Smooth muscle cell (in vitro differentiated cells): Measurements from ENCODE around the gene ZMIZ1. TPM values are rescaled to one million over a fixed set of nuclear protein-coding genes. Genes with fewer than 3 reads are reported as not detected.

Experiments
- DNase-seq: peaks from one replicate; lab custom pipeline; 2025; ENCODE audit not compliant: unreplicated experiment; lab: John Stamatoyannopoulos, UW
- H2AFZ ChIP-seq: fragments of 200-600 bp; sonication (generic); 2 replicates; pipeline ENCODE4 v1.6.0; 2016; ENCODE audit warnings: antibody characterized with exemption, low read depth, mild to moderate bottlenecking
- H3F3A ChIP-seq: fragments of 200-600 bp; sonication (generic); 2 replicates; pipeline ENCODE4 v1.6.0; 2017; ENCODE audit warnings: antibody characterized with exemption, low read depth
- H3K27ac ChIP-seq: fragments of 200-600 bp; sonication (generic); 2 replicates; pipeline ENCODE4 v1.5.1; 2016; ENCODE audit warnings: low read depth, mild to moderate bottlenecking
- H3K27me3 ChIP-seq: fragments of 200-600 bp; sonication (generic); 2 replicates; pipeline ENCODE4 v1.6.1; 2016; ENCODE audit warnings: low read depth, mild to moderate bottlenecking
- H3K36me3 ChIP-seq: fragments of 200-600 bp; sonication (generic); 2 replicates; pipeline ENCODE4 v1.5.1; 2016; ENCODE audit warnings: low read depth
- H3K4me1 ChIP-seq: fragments of 200-600 bp; sonication (generic); 2 replicates; pipeline ENCODE4 v1.5.1; 2016; ENCODE audit warnings: low read depth
- H3K4me2 ChIP-seq: fragments of 200-600 bp; sonication (generic); 2 replicates; pipeline ENCODE4 v1.6.0; 2016; ENCODE audit warnings: mild to moderate bottlenecking
- H3K4me3 ChIP-seq: fragments of 200-600 bp; sonication (generic); 2 replicates; pipeline ENCODE4 v1.5.1; 2016; ENCODE audit warnings: mild to moderate bottlenecking
- H3K79me2 ChIP-seq: fragments of 200-600 bp; sonication (generic); 2 replicates; pipeline ENCODE4 v1.6.0; 2016; ENCODE audit warnings: low read depth, mild to moderate bottlenecking
- H3K9ac ChIP-seq: fragments of 200-600 bp; sonication (generic); 2 replicates; pipeline ENCODE4 v1.6.0; 2016; ENCODE audit warnings: low read depth
- H3K9me3 ChIP-seq: fragments of 200-600 bp; sonication (generic); replicated peaks from 2 replicates; pipeline ENCODE4 v1.5.1; 2016; ENCODE audit warnings: low read depth
- H4K20me1 ChIP-seq: fragments of 200-600 bp; sonication (generic); 2 replicates; pipeline ENCODE4 v1.6.0; 2016; ENCODE audit warnings: low read depth
- CTCF ChIP-seq: fragments of 200-600 bp; sonication (generic); IDR thresholded peaks from 2 replicates; pipeline ENCODE4 v1.5.1; 2017; ENCODE audit warnings: borderline replicate concordance, mild to moderate bottlenecking, antibody characterized with exemption; ENCODE audit not compliant: insufficient read depth, poor library complexity, severe bottlenecking
- WGBS: methylation state at CpG from one replicate; pipeline ENCODE4 v1.1.7; 2016; ENCODE audit warnings: low lambda C conversion rate; 5-methylcytosine and 5-hydroxymethylcytosine counted together
- polyA plus RNA-seq: library from polyadenylated mRNA; unstranded; fragments of >200 nt; fragmentation: Nextera tagmentation; extraction: Ambion mirVana; gene quantifications from 2 replicates; pipeline ENCODE4 v1.2.1, GENCODE V29; 2016
- total RNA-seq: library from RNA; depleted of rRNA; stranded (reverse); fragments of >200 nt; gene quantifications from 2 replicates; pipeline ENCODE4 v1.2.3, GENCODE V29; 2014

The ZMIZ1 gene
- total and polyA plus RNA-seq, 2 experiments from 2014 or later: 24.2 to 31.3 TPM

GRCh38 chr10:79295563-79295962 is 226.8 kb downstream of the ZMIZ1 start:
- peaks cover 9% of the 10 kb centered on the region for H3F3A ChIP-seq
- WGBS: 90% methylated on average over 5 of the region's 5 CpGs
- H3K36me3 ChIP-seq: no peaks in the 10 kb centered on the region
- no peaks in the 10 kb centered on the region for H3K9me3 ChIP-seq
- H3K27ac ChIP-seq: peak overlapping the region; percentile 28
- H3K4me1 ChIP-seq: peaks cover 3% of the 10 kb centered on the region
- no peak overlapping the region for H2AFZ ChIP-seq
- H4K20me1 ChIP-seq: peaks cover 54% of the 10 kb centered on the region
- H3K9ac ChIP-seq: no peak overlapping the region
- no peak for DNase-seq
- H3K27me3 ChIP-seq: no peaks in the 10 kb centered on the region
- no peak overlapping the region for H3K4me3 ChIP-seq
- H3K79me2 ChIP-seq: no peaks in the 10 kb centered on the region
- no peak for TF ChIP-seq CTCF
- no peak overlapping the region for H3K4me2 ChIP-seq

- Histone ChIP-seq H4K20me1 (peaks cover 54% of the 10 kb centered on the region), H3F3A (peaks cover 9% of the 10 kb centered on the region), H3K4me2 (no peak overlapping the region), H3K9ac (no peak overlapping the region), H3K36me3 (peaks cover 3% of the 10 kb centered on the region), H3K79me2 (no peaks in the 10 kb centered on the region), H3K4me3 (no peak overlapping the region), H3K27me3 (no peaks in the 10 kb centered on the region), H3K9me3 (no peaks in the 10 kb centered on the region), H3K27ac (no peak overlapping the region), H2AFZ (no peak overlapping the region), H3K4me1 (peaks cover 3% of the 10 kb centered on the region)
- WGBS: 97% methylated on average over 10 of the region's 14 CpGs
- TF ChIP-seq CTCF: no peak
- DNase-seq: no peak
These were observed 227.7 kb downstream of the ZMIZ1 start for GRCh38 chr10:79296431-79296830.

- WGBS: 60% methylated on average over 26 of the region's 27 CpGs
- H3F3A ChIP-seq: peaks cover 9% of the 10 kb centered on the region
- peaks cover 36% of the 10 kb centered on the region for H4K20me1 ChIP-seq
- DNase-seq: no peak
- H3K4me1 ChIP-seq: peaks cover 3% of the 10 kb centered on the region
- no peak overlapping the region for H3K4me3 ChIP-seq
- no peak overlapping the region for H2AFZ ChIP-seq
- H3K27ac ChIP-seq: peak overlapping the region; percentile 86
- H3K9ac ChIP-seq: peak overlapping the region; percentile 35
- no peaks in the 10 kb centered on the region for H3K27me3 ChIP-seq
- H3K4me2 ChIP-seq: peak overlapping the region; percentile 15
- no peak for TF ChIP-seq CTCF
- no peaks in the 10 kb centered on the region for H3K79me2 ChIP-seq
- no peaks in the 10 kb centered on the region for H3K9me3 ChIP-seq
- H3K36me3 ChIP-seq: peaks cover 5% of the 10 kb centered on the region
These were observed 229.9 kb downstream of the ZMIZ1 start for GRCh38 chr10:79298403-79299244.
